Measurements from ENCODE around the gene CDH4. TPM values are rescaled to one million over a fixed set of nuclear protein-coding genes. Genes with fewer than 3 reads are reported as not detected.

The CDH4 gene
- total and polyA plus RNA-seq, 9 of the 15 experiments (the other 6 are each of a cell fraction or from before 2014, with no cell fraction given), result 0.04 TPM; not detected in 8

DNA sequence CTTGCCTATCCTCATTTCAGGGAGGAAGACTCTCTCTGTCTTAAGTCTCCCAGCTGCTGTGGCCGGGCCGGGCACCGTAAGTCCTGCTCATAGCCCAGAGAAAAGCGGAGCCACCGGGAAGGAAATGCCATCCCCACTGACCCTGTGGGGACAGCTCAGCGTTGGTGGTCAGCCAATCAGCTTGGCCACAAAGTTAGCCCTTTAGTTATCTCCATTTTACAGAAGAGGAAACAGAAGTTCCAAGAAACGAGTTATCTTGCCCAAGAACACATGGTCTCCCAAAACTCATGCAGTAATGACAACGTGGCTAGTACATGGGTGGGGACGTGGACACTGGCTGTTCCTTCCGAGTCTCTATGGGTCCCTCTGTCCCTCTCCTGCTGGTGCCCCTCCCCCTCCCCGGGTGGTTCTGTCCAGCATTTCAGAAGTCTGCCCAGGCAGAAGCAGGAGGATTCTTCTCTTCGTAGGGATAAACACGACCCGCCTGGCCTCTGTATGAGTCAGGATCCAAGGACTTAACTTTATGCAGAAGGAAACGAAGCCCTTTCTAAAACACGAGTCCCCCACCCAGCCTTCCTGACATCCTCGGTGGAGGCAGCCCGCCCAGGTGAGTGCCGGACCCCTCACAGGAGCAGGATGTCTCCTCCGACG, 273.8 kb downstream of the CDH4 start (continued):
- TF ChIP-seq ZBTB7A (IDR thresholded peaks at IDR 0.05; ENCODE audit: borderline replicate concordance, control insufficient read depth, low read depth, low read length) (no peak; the same call in 1 of the 2 replicates), FOXK2 (conservative IDR thresholded peaks at IDR 0.05 in 1 of 2, IDR thresholded peaks at IDR 0.05 in 1 of 2; ENCODE audit: low read depth in 2 of 2) (peak; percentile 65 to 79), HMGN3 (IDR thresholded peaks at IDR 0.05; ENCODE audit: borderline replicate concordance, extremely low read depth, insufficient read length, low read depth, low read length) (no peak), HMG20B (CRISPR knock-in tag; IDR thresholded peaks at IDR 0.05) (no peak), NFIC (IDR thresholded peaks at IDR 0.05) (peak; percentile 76), ZFP1 (CRISPR knock-in tag; IDR thresholded peaks at IDR 0.05) (no peak), NELFE (IDR thresholded peaks at IDR 0.05; ENCODE audit: insufficient read depth, insufficient read length) (no peak), ZNF217 (CRISPR knock-in tag; IDR thresholded peaks at IDR 0.05) (no peak), ARID1B (IDR thresholded peaks at IDR 0.05) (peak; percentile 96), DPF2 (IDR thresholded peaks at IDR 0.05) (peak; percentile 89), POLR2B (IDR thresholded peaks at IDR 0.05; ENCODE audit: low read depth, partially characterized antibody) (peak; percentile 50), ZNF165 (CRISPR knock-in tag; IDR thresholded peaks at IDR 0.05; ENCODE audit: borderline replicate concordance) (no peak), MCM2 (IDR thresholded peaks at IDR 0.05; ENCODE audit: low read depth) (no peak), HCFC1 (IDR thresholded peaks at IDR 0.05; ENCODE audit: low read depth, low read length) (no peak), SIN3B (IDR thresholded peaks at IDR 0.05; ENCODE audit: low read depth) (no peak), ZNF23 (CRISPR knock-in tag; IDR thresholded peaks at IDR 0.05) (no peak), CCNT2 (IDR thresholded peaks at IDR 0.05; ENCODE audit: borderline replicate concordance, extremely low read depth, insufficient read length, low read depth, low read length) (peak; percentile 43), ZBTB17 (CRISPR knock-in tag; IDR thresholded peaks at IDR 0.05) (no peak), WHSC1 (IDR thresholded peaks at IDR 0.05; ENCODE audit: low read length) (no peak), EZH2 (IDR thresholded peaks at IDR 0.05; ENCODE audit: borderline replicate concordance, low read depth, low read length) (no peak), MAFF (IDR thresholded peaks at IDR 0.05; ENCODE audit: low read length) (no peak)
- TF ChIP-seq, protein P1, sequence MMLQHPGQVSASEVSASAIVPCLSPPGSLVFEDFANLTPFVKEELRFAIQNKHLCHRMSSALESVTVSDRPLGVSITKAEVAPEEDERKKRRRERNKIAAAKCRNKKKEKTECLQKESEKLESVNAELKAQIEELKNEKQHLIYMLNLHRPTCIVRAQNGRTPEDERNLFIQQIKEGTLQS (IDR thresholded peaks at IDR 0.05), result no peak
- TF ChIP-seq, protein P1 (CRISPR knock-in tag; conservative IDR thresholded peaks at IDR 0.05), result no peak
- TF ChIP-seq, protein P2, sequence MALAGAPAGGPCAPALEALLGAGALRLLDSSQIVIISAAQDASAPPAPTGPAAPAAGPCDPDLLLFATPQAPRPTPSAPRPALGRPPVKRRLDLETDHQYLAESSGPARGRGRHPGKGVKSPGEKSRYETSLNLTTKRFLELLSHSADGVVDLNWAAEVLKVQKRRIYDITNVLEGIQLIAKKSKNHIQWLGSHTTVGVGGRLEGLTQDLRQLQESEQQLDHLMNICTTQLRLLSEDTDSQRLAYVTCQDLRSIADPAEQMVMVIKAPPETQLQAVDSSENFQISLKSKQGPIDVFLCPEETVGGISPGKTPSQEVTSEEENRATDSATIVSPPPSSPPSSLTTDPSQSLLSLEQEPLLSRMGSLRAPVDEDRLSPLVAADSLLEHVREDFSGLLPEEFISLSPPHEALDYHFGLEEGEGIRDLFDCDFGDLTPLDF (CRISPR knock-in tag; IDR thresholded peaks at IDR 0.05), result no peak
- TF ChIP-seq, protein P3, sequence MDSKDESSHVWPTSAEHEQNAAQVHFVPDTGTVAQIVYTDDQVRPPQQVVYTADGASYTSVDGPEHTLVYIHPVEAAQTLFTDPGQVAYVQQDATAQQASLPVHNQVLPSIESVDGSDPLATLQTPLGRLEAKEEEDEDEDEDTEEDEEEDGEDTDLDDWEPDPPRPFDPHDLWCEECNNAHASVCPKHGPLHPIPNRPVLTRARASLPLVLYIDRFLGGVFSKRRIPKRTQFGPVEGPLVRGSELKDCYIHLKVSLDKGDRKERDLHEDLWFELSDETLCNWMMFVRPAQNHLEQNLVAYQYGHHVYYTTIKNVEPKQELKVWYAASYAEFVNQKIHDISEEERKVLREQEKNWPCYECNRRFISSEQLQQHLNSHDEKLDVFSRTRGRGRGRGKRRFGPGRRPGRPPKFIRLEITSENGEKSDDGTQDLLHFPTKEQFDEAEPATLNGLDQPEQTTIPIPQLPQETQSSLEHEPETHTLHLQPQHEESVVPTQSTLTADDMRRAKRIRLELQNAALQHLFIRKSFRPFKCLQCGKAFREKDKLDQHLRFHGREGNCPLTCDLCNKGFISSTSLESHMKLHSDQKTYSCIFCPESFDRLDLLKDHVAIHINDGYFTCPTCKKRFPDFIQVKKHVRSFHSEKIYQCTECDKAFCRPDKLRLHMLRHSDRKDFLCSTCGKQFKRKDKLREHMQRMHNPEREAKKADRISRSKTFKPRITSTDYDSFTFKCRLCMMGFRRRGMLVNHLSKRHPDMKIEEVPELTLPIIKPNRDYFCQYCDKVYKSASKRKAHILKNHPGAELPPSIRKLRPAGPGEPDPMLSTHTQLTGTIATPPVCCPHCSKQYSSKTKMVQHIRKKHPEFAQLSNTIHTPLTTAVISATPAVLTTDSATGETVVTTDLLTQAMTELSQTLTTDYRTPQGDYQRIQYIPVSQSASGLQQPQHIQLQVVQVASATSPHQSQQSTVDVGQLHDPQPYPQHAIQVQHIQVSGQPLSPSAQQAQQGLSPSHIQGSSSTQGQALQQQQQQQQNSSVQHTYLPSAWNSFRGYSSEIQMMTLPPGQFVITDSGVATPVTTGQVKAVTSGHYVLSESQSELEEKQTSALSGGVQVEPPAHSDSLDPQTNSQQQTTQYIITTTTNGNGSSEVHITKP (IDR thresholded peaks at IDR 0.05; ENCODE audit: partially characterized antibody), result peak; percentile 91
